Coronary artery (tissue), 2 donors: ENCODE measurements around the gene PINK1.
A peak's percentile ranks its signal among the peaks of the same experiment; 100 is the strongest.
"Not testable (repeated sequence)": the region's sequence is repeated elsewhere in the genome, so short reads cannot be mapped to it uniquely, and the experiment has no call there.

ENCODE experiments used
- DNase-seq: peaks from one replicate; pipeline ENCODE4 v3.0.0-alpha.2; 2017; ENCODE audit warnings: low spot score
- H3K27ac ChIP-seq, 2 donors: fragments of 200-600 bp; sonication (generic); one replicate each; pipeline ENCODE4 v1.5.1; 2016 to 2019
- H3K4me3 ChIP-seq: fragments of 200-600 bp; sonication (generic); 2 replicates; pipeline ENCODE4 v1.5.1; 2016; ENCODE audit warnings: mild to moderate bottlenecking, moderate library complexity
- TF ChIP-seq, protein P1 (sequence below): fragments of 200-600 bp; sonication (generic); IDR thresholded peaks from one replicate; pipeline ENCODE4 v1.5.1; 2019; ENCODE audit warnings: antibody characterized with exemption

Gene PINK1

DNA sequence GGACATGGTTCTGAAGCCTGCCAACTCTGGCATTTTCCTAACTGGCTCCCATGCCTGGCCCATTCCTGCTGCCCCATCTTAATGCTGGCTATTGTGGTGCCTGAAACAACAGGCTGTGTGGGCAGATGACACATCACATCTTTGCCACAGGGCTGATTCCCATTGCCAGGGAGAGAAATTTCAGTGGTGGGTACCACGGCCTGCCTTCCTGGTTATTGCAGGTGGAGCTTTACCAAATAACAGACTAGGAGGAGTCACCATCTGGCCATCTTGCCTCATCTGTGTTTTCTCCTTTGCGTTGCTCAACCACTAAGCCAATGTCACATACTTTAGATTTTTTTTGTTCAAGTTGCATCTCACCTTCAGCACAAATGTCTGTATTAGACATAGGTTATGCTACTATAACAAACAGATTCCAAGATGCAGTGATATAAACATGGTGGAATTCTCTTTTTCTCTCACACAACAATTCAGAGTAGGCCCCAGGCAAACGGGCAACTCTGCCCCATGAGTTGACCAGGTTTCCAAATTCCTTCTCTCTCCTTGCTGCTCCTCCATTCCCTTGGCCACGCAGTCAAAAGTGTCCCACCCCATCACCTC is 30.3 kb upstream of the PINK1 start:
- no peak for DNase-seq
- TF ChIP-seq, protein P1, sequence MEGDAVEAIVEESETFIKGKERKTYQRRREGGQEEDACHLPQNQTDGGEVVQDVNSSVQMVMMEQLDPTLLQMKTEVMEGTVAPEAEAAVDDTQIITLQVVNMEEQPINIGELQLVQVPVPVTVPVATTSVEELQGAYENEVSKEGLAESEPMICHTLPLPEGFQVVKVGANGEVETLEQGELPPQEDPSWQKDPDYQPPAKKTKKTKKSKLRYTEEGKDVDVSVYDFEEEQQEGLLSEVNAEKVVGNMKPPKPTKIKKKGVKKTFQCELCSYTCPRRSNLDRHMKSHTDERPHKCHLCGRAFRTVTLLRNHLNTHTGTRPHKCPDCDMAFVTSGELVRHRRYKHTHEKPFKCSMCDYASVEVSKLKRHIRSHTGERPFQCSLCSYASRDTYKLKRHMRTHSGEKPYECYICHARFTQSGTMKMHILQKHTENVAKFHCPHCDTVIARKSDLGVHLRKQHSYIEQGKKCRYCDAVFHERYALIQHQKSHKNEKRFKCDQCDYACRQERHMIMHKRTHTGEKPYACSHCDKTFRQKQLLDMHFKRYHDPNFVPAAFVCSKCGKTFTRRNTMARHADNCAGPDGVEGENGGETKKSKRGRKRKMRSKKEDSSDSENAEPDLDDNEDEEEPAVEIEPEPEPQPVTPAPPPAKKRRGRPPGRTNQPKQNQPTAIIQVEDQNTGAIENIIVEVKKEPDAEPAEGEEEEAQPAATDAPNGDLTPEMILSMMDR: no peak
- no peak overlapping the region for H3K27ac ChIP-seq
- no peak overlapping the region for H3K4me3 ChIP-seq

DNA sequence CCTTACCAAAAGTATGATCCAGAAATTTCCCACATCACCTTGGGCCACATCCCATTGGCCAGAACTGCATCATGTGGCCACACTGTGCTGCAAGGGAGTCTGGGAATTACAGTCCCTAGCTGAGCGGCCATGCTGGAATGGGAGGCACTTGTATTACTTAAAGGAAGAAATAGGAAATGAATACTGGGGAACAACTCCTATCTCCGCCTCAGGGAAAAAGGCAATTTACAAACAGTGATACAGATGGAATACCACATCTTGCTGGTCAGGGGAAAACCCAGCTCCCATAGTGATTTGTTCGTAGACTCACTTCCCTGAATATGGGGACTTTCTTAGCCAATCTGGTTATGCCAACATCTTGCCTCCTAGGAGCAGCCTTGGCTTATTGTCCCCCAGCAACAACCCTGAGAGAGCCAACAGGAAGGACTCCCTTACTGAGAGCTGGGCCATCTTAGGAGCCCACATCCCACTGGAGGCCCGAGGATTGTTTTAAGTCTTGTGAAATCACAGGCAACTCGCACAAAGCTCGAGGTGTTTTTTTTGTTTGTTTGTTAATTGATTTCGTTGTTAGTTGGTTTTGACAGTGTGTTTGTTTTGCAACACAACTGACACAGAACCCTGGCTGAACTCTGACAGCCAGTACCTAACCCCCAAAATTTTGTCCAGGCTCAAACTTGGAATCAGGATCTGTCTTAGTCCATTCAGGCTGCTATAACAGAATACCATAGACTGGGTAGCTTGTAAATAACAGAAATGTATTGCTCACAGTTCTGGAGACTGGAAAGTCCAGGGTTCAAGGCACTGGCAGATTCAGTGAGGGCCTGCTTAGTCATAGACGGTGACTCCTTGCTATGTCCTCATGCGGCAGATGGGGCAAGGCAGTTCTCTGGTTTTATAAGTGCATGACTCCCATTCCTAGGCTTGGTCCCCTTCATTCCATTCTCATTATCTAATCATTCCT is 29.5 kb upstream of the PINK1 start:
- Histone ChIP-seq H3K4me3 (no peak overlapping the region), H3K27ac (no peak overlapping the region)
- DNase-seq: no peak
- TF ChIP-seq, protein P1: no peak

DNA sequence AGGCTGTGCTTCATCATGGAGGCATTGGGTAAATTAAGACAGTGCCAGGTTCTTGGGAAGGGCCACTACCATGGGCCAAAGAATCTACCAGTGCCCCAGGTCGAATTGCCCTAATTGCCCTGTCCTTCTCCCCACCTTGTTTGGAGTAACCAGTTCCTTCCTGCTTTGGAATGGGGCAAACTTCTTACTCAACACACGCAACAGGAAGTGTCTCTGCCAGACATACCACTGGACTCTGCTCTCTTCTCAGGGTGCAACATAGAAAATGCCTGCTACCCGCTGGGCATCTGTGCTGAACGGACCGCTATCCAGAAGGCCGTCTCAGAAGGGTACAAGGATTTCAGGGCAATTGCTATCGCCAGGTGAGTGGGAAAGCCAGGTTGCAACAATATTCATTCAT is 28.6 kb upstream of the PINK1 start:
- no peak overlapping the region for H3K4me3 ChIP-seq
- no peak for DNase-seq
- TF ChIP-seq, protein P1: no peak
- H3K27ac ChIP-seq: no peak overlapping the region

DNA sequence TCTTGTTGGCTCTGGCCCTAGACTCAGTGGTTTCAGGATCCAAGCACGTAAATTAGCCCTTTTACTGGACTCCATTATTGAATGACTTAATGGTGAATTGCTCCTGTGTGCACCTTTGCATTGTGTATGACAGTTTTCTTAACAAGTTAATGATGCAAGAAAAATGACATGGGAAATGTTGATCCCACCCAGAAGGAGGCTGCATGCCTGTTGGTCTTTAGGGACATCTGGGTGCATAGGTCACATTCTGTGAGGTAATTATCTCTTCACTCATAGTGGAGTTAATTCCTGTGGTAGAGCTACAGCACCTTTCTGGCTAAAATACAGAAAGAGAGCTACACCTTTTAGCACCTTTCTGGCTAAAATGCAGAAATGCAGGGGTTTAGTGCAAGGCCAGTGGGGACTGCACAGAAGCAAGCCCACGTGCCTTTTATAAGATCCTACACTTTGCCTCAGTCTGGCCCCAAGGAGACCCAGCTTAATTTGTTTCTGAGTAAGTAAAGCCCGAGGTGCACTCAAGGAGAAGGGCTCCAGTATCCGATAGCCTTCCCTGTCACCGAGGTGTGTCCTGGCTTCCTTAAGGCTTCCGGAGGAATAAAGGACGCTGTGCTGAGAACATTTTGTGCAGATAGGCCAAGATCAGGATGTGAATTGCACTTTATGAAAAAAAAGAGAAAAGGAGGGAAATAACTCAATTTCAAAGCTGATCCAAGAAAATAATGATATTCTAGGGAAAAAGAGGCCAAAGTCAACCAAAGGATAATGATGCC is 26.3 kb upstream of the PINK1 start:
- H3K27ac ChIP-seq: peak overlapping the region in 1 of 2 donors; percentile 19
- not testable (repeated sequence) for DNase-seq, H3K4me3 ChIP-seq

DNA sequence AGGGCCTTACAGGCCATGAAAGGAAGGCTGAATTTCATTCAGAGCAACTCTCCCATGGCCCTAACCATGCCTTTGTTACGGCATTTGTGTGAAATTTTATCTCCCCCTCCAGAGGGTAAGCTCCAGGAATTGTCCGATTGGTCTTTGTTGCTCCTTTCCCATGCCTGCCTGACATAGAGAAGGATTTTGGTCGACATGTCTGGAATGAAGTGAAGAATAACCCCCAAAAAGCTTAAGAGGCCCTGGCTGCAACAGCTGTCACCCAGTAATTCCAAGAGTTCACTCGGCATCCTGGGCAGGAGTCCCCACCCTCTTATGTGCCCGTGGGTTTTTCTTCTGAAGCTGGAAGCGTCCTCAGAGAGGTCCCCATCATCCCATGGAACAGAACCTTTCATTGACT is 23.7 kb upstream of the PINK1 start:
- TF ChIP-seq, protein P1: no peak
- H3K4me3 ChIP-seq: no peak overlapping the region
- no peak for DNase-seq
- H3K27ac ChIP-seq: no peak overlapping the region

DNA sequence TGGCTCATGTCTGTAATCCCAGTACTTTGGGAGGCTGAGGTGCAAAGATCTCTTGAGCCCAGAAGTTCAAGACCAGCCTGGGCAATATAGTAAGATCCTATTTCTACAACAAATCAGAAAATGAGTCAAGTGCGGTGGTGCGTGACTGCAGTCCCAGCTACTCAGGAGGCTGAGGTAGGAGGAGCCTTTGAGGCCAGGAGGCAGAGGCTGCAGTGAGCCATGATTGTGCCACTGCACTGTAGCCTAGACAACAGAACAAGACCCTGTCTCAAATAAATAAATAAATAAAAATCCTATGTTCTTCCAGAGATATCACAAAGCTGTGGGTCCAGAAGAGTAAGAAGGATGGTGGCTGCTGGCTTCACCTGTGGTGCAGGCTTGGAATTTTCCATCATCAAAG is 22.3 kb upstream of the PINK1 start:
- Histone ChIP-seq H3K4me3 (no peak overlapping the region), H3K27ac (no peak overlapping the region)
- TF ChIP-seq, protein P1: no peak
- DNase-seq: no peak

DNA sequence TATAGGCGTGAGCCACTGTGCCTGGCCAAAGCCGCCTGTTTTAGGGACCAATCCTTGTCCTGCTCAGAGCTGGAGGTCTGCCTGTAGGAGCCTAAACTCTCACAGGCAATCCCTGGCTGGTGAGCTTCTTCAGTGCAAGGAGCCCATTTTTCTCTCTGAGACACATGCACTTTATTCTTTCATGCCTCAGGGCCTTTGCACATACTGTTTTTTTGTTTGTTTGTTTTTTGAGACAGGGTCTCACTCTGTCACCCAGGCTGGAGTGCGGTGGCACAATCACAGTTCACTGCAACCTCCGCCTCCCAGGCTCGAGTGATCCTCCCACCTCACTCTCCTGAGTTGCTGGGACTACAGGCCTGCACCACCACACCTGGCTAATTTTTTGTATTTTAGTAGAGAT is 21.6 kb upstream of the PINK1 start:
- DNase-seq: no peak
- Histone ChIP-seq H3K27ac (no peak overlapping the region), H3K4me3 (no peak overlapping the region)
- TF ChIP-seq, protein P1: no peak
